Hepatocyte (in vitro differentiated cells): Measurements from ENCODE around the gene ZNF544. TPM values are rescaled to one million over a fixed set of nuclear protein-coding genes. Genes with fewer than 3 reads are reported as not detected.
A peak's percentile ranks its signal among the peaks of the same experiment; 100 is the strongest.
"Not testable (repeated sequence)": the region's sequence is repeated elsewhere in the genome, so short reads cannot be mapped to it uniquely, and the experiment has no call there.

Experiments used
- DNase-seq: peaks from one replicate; pipeline ENCODE4 v3.0.0-alpha.2; 2016; ENCODE audit warnings: low spot score
- H2AFZ ChIP-seq: fragments of 200-600 bp; sonication (generic); 2 replicates; pipeline ENCODE4 v1.6.0; 2016; ENCODE audit warnings: antibody characterized with exemption, mild to moderate bottlenecking
- H3K27ac ChIP-seq: fragments of 200-600 bp; sonication (generic); 2 replicates; pipeline ENCODE4 v1.5.1; 2016; ENCODE audit warnings: mild to moderate bottlenecking
- H3K27me3 ChIP-seq: fragments of 200-600 bp; sonication (generic); 2 replicates; pipeline ENCODE4 v1.6.1; 2016
- H3K36me3 ChIP-seq: fragments of 200-600 bp; sonication (generic); replicated peaks from 2 replicates; pipeline ENCODE4 v1.5.1; 2016; ENCODE audit warnings: low read depth; ENCODE audit not compliant: insufficient read depth
- H3K4me1 ChIP-seq: fragments of 200-600 bp; sonication (generic); 2 replicates; pipeline ENCODE4 v1.5.1; 2016; ENCODE audit warnings: mild to moderate bottlenecking, moderate library complexity; ENCODE audit not compliant: insufficient read depth
- H3K4me2 ChIP-seq: fragments of 200-600 bp; sonication (generic); 2 replicates; pipeline ENCODE4 v1.6.0; 2016
- H3K4me3 ChIP-seq: fragments of 200-600 bp; sonication (generic); 2 replicates; pipeline ENCODE4 v1.5.1; 2016; ENCODE audit warnings: mild to moderate bottlenecking
- H3K79me2 ChIP-seq: fragments of 200-600 bp; sonication (generic); 2 replicates; pipeline ENCODE4 v1.6.0; 2017; ENCODE audit warnings: mild to moderate bottlenecking
- H3K9me2 ChIP-seq: fragments of 200-600 bp; sonication (generic); replicated peaks from 2 replicates; pipeline ENCODE4 v1.6.0; 2017; ENCODE audit warnings: mild to moderate bottlenecking; ENCODE audit not compliant: insufficient read depth
- H3K9me3 ChIP-seq: fragments of 200-600 bp; sonication (generic); 2 replicates; pipeline ENCODE4 v1.5.1; 2016; ENCODE audit warnings: low read depth, mild to moderate bottlenecking
- H4K20me1 ChIP-seq: fragments of 200-600 bp; sonication (generic); 2 replicates; pipeline ENCODE4 v1.6.0; 2016; ENCODE audit warnings: mild to moderate bottlenecking; ENCODE audit not compliant: insufficient read depth, poor library complexity, severe bottlenecking
- EZH2 ChIP-seq: fragments of 200-600 bp; sonication (generic); IDR thresholded peaks from 2 replicates; pipeline ENCODE4 v1.6.1; 2016; ENCODE audit warnings: antibody characterized with exemption, mild to moderate bottlenecking, borderline replicate concordance
- EZH2phosphoT487 ChIP-seq: fragments of 200-600 bp; sonication (generic); IDR thresholded peaks from one replicate; pipeline ENCODE4 v1.6.1; 2018; ENCODE audit warnings: antibody characterized with exemption, mild to moderate bottlenecking, low read depth, moderate library complexity; ENCODE audit not compliant: unreplicated experiment, severe bottlenecking
- WGBS: methylation state at CpG from one replicate; pipeline ENCODE4 v1.1.6; 2016; ENCODE audit warnings: low lambda C conversion rate; ENCODE audit errors: missing lambda C conversion rate; 5-methylcytosine and 5-hydroxymethylcytosine counted together
- polyA plus RNA-seq: library from polyadenylated mRNA; unstranded; fragments of >200 nt; fragmentation: Nextera tagmentation; extraction: Ambion mirVana; gene quantifications from 2 replicates; pipeline ENCODE4 v1.2.1, GENCODE V29; 2016
- total RNA-seq: library from RNA; depleted of rRNA; stranded (reverse); fragments of >200 nt; gene quantifications from 2 replicates; pipeline ENCODE4 v1.2.3, GENCODE V29; 2014
- TF ChIP-seq, protein P1 (sequence below): fragments of 200-600 bp; sonication (generic); IDR thresholded peaks from 2 replicates; pipeline ENCODE4 v1.5.1; 2016; ENCODE audit warnings: antibody characterized with exemption, mild to moderate bottlenecking; ENCODE audit not compliant: poor library complexity

ZNF544 gene
- total and polyA plus RNA-seq, 2 experiments from 2014 or later, result 17.2 to 34.1 TPM

DNA sequence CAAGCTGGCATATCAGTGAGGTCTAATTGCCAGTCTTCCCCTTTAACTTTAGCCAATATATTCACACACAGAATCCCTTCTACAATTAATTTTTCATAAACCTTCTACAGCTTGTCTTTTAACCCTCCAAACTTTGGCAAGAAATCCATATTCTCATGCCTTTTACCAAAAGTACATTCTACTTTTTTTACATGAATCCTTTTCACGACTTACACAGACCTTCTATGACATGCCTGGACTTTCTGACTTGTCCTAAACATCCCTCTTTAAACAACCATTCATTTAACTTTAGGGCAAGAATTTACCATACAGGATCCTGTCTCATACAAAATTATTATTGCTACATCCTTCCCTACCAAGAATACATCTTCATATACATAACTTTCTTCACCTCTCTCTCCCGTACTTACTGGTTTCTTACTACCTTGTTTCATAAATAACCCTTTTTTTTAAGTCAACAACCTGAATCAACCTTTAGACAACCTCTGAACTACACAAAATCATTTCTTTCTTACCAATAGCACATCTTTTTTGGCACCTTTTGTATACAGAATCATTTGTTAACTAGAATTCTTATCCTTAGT, 23.5 kb downstream of the ZNF544 start:
- DNase-seq, result no peak
- Histone ChIP-seq H3K4me2 (no peak overlapping the region), H3K4me3 (no peak overlapping the region), H3K9me3 (peaks cover 79% of the 10 kb centered on the region), H3K79me2 (no peaks in the 10 kb centered on the region), H3K36me3 (peaks cover 19% of the 10 kb centered on the region), H2AFZ (no peak overlapping the region), H3K27ac (no peak overlapping the region), H3K9me2 (no peaks in the 10 kb centered on the region), H4K20me1 (no peaks in the 10 kb centered on the region), H3K4me1 (no peaks in the 10 kb centered on the region), H3K27me3 (no peaks in the 10 kb centered on the region)
- TF ChIP-seq, protein P1, sequence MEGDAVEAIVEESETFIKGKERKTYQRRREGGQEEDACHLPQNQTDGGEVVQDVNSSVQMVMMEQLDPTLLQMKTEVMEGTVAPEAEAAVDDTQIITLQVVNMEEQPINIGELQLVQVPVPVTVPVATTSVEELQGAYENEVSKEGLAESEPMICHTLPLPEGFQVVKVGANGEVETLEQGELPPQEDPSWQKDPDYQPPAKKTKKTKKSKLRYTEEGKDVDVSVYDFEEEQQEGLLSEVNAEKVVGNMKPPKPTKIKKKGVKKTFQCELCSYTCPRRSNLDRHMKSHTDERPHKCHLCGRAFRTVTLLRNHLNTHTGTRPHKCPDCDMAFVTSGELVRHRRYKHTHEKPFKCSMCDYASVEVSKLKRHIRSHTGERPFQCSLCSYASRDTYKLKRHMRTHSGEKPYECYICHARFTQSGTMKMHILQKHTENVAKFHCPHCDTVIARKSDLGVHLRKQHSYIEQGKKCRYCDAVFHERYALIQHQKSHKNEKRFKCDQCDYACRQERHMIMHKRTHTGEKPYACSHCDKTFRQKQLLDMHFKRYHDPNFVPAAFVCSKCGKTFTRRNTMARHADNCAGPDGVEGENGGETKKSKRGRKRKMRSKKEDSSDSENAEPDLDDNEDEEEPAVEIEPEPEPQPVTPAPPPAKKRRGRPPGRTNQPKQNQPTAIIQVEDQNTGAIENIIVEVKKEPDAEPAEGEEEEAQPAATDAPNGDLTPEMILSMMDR, result no peak
- TF ChIP-seq EZH2phosphoT487, result no peak
- no peak for TF ChIP-seq EZH2
- 96% methylated on average over 2 of the region's 2 CpGs for WGBS

DNA sequence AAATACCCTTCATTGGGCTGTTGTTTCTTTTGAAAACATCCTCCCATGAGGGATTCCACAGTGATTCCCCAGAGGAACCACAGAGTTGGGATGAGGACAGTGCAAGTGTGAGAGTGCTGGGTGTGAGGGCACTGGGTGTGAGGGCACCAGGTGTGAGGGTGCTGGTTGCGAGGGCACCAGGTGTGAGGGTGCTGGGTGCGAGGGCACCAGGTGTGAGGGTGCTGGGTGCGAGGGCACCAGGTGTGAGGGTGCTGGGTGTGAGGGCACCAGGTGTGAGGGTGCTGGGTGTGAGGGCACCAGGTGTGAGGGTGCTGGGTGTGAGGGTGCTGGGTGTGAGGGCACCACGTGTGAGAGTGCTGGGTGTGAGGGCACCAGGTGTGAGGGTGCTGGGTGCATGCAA, 29.5 kb downstream of the ZNF544 start:
- H3K27ac ChIP-seq, H3K27me3 ChIP-seq, H3K4me3 ChIP-seq, H2AFZ ChIP-seq, H4K20me1 ChIP-seq, H3K4me2 ChIP-seq, H3K9me2 ChIP-seq, DNase-seq, H3K79me2 ChIP-seq, H3K4me1 ChIP-seq: not testable (repeated sequence)
- WGBS, result 50% methylated on average over 2 of the region's 4 CpGs
- Histone ChIP-seq H3K9me3 (peaks cover 70% of the 10 kb centered on the region), H3K36me3 (peaks cover 24% of the 10 kb centered on the region)

DNA sequence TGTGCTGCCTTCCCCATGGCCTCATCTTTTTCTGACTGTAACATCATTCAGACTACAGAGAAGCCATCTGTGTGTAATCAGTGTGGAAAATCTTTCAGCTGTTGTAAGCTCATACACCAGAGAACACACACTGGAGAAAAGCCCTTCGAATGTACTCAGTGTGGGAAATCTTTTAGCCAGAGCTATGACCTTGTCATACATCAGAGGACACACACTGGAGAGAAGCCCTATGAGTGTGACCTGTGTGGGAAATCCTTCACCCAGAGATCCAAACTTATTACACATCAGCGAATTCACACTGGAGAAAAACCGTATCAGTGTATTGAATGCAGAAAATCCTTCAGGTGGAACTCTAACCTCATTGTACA, 32.9 kb downstream of the ZNF544 start:
- H3K4me1 ChIP-seq, result no peaks in the 10 kb centered on the region
- 98% methylated on average over 3 of the region's 3 CpGs for WGBS
- no peak overlapping the region for H3K4me3 ChIP-seq
- no peaks in the 10 kb centered on the region for H3K79me2 ChIP-seq
- no peaks in the 10 kb centered on the region for H3K9me2 ChIP-seq
- H3K4me2 ChIP-seq, result no peak overlapping the region
- DNase-seq, result no peak
- TF ChIP-seq, protein P1, result no peak
- TF ChIP-seq EZH2phosphoT487 (no peak), EZH2 (no peak)
- H4K20me1 ChIP-seq, result no peaks in the 10 kb centered on the region
- H2AFZ ChIP-seq, result no peak overlapping the region
- H3K27ac ChIP-seq, result no peak overlapping the region
- peaks cover 76% of the 10 kb centered on the region for H3K9me3 ChIP-seq
- no peaks in the 10 kb centered on the region for H3K27me3 ChIP-seq
- H3K36me3 ChIP-seq, result peaks cover 20% of the 10 kb centered on the region

DNA sequence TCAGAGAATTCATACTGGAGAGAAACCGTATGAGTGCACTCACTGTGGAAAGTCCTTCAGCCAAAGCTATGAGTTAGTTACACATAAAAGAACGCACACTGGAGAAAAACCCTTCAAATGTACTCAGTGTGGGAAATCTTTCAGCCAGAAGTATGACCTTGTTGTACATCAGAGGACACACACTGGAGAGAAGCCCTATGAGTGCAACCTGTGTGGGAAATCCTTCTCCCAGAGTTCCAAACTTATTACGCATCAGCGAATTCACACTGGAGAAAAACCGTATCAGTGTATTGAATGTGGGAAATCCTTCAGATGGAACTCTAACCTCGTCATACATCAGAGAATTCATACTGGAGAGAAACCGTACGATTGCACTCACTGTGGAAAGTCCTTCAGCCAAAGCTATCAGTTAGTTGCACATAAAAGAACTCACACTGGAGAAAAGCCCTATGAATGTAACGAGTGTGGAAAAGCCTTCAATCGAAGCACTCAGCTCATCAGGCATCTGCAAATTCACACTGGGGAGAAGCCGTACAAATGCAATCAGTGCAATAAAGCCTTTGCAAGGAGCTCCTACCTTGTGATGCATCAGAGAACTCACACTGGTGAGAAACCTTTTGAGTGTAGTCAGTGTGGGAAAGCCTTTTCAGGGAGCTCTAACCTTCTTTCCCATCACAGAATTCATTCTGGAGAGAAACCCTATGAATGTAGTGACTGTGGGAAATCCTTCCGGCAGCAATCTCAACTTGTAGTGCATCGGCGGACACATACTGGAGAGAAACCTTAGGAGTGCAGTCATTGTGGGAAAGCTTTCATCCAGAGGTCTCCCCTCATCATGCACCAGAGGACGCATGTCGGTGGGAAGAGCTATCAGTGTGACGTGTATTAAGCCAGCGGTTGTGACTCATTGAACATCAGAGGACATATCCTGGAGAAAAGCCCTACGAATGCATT, 33.5 kb downstream of the ZNF544 start:
- H2AFZ ChIP-seq, result no peak overlapping the region
- H3K36me3 ChIP-seq, result peaks cover 20% of the 10 kb centered on the region
- H3K9me3 ChIP-seq, result peaks cover 77% of the 10 kb centered on the region
- H3K4me1 ChIP-seq, result no peaks in the 10 kb centered on the region
- WGBS, result 98% methylated on average over 19 of the region's 19 CpGs
- TF ChIP-seq EZH2phosphoT487 (no peak), EZH2 (no peak)
- TF ChIP-seq, protein P1, result no peak
- no peaks in the 10 kb centered on the region for H3K79me2 ChIP-seq
- no peak for DNase-seq
- no peak overlapping the region for H3K4me2 ChIP-seq
- no peak overlapping the region for H3K27ac ChIP-seq
- H4K20me1 ChIP-seq, result no peaks in the 10 kb centered on the region
- H3K9me2 ChIP-seq, result no peaks in the 10 kb centered on the region
- no peaks in the 10 kb centered on the region for H3K27me3 ChIP-seq
- H3K4me3 ChIP-seq, result peak overlapping the region; percentile 10
